K562 (cell line): ENCODE measurements around the gene PCSK6. TPM values are rescaled to one million over a fixed set of nuclear protein-coding genes. Genes with fewer than 3 reads are reported as not detected.

Experiments
- E2F5 ChIP-seq: sonication (generic); formaldehyde crosslinking; IDR thresholded peaks from 2 replicates; pipeline ENCODE4 v1.8.0; 2022; ENCODE audit warnings: mild to moderate bottlenecking, missing genetic modification reagents
- EP300 ChIP-seq: IDR thresholded peaks from 2 replicates; pipeline ENCODE4 v1.6.1; 2012; ENCODE audit warnings: low read length, improper control_type of control experiment
- MITF ChIP-seq: IDR thresholded peaks from 2 replicates; pipeline ENCODE4 v1.6.1; 2014; ENCODE audit warnings: antibody characterized with exemption
- NELFE ChIP-seq: IDR thresholded peaks from 2 replicates; pipeline ENCODE4 v1.6.1; 2011; ENCODE audit warnings: mild to moderate bottlenecking; ENCODE audit not compliant: insufficient read depth, insufficient read length
- RUNX1 ChIP-seq: sonication (generic); IDR thresholded peaks from 2 replicates; pipeline ENCODE4 v1.6.1; 2016; ENCODE audit warnings: antibody characterized with exemption, low read depth
- SMAD1 ChIP-seq: fragments of 150-350 bp; IDR thresholded peaks from 2 replicates; pipeline ENCODE4 v1.6.1; 2014; ENCODE audit warnings: low read length, low read depth; ENCODE audit not compliant: partially characterized antibody
- TCFL5 ChIP-seq: fragments of 250-450 bp; sonication (Bioruptor Pico); conservative IDR thresholded peaks from 2 replicates; pipeline ENCODE4 v1.6.1; 2021; ENCODE audit warnings: mild to moderate bottlenecking, moderate library complexity, matching md5 sums
- TFE3 ChIP-seq: fragments of 450-650 bp; formaldehyde crosslinking; IDR thresholded peaks from 2 replicates; pipeline ENCODE4 v1.4.0; 2020; ENCODE audit warnings: mild to moderate bottlenecking, mixed read lengths
- ZNF277 ChIP-seq: fragments of 250-450 bp; sonication (Bioruptor Pico); IDR thresholded peaks from 2 replicates; pipeline ENCODE4 v1.8.0; 2022; ENCODE audit warnings: inconsistent platforms, mild to moderate bottlenecking, moderate library complexity, borderline replicate concordance
- ZNF280B ChIP-seq: fragments of 250-450 bp; sonication (Bioruptor Pico); IDR thresholded peaks from 2 replicates; pipeline ENCODE4 v1.5.1; 2021; ENCODE audit warnings: mild to moderate bottlenecking
- ZNF395 ChIP-seq: fragments of 200-800 bp; sonication (Bioruptor generic); IDR thresholded peaks from 2 replicates; pipeline ENCODE4 v1.6.1; 2017; ENCODE audit warnings: missing genetic modification characterization, missing compliant biosample characterization
- ZNF398 ChIP-seq: fragments of 250-450 bp; sonication (Bioruptor Pico); IDR thresholded peaks from 2 replicates; pipeline ENCODE4 v1.8.0; 2021; ENCODE audit warnings: moderate library complexity, mild to moderate bottlenecking, inconsistent platforms
- ZNF76 ChIP-seq: fragments of 250-450 bp; sonication (Bioruptor Pico); IDR thresholded peaks from 2 replicates; pipeline ENCODE4 v1.4.0; 2020; ENCODE audit warnings: mild to moderate bottlenecking, moderate library complexity, borderline replicate concordance
- ZNF780A ChIP-seq: fragments of 250-450 bp; sonication (Bioruptor Pico); IDR thresholded peaks from 2 replicates; pipeline ENCODE4 v1.5.0; 2021; ENCODE audit warnings: mild to moderate bottlenecking
- polyA plus RNA-seq, 8 experiments: library from polyadenylated mRNA; depleted of rRNA in 4 of 8; stranded (reverse) in 5 of 8; unstranded in 3 of 8; fragments of >200 nt; fragmentation: Nextera tagmentation in 2 of 8; fragmentation: Illumina TruSeq in 1 of 8; extraction: Ambion mirVana in 2 of 8; extraction: Trizol in 1 of 8; gene quantifications; 2 replicates each; pipeline versions ENCODE4 v1.2.1 to v1.2.3, GENCODE V29; 2011 to 2014; ENCODE audit warnings: inconsistent platforms in 1 of 8, missing spikeins in 1 of 8
- total RNA-seq, 7 experiments: library from RNA; depleted of rRNA in 6 of 7; stranded (reverse); fragments of >200 nt in 6 of 7; fragmentation: Illumina TruSeq in 2 of 7; extraction: Trizol in 2 of 7; gene quantifications; 2 replicates each; pipeline versions ENCODE4 v1.2.1 to v1.2.3, GENCODE V29; 2011 to 2021; ENCODE audit warnings: low replicate concordance in 1 of 7

The PCSK6 gene
- total and polyA plus RNA-seq, 9 of the 15 experiments (the other 6 are each of a cell fraction or from before 2014, with no cell fraction given), result 2.2 to 32.6 (median 14.5) TPM

- TF ChIP-seq ZNF277, result no peak
- TF ChIP-seq EP300, result no peak
- no peak for TF ChIP-seq ZNF395 (CRISPR knock-in tag)
- no peak for TF ChIP-seq ZNF780A (CRISPR knock-in tag)
- TF ChIP-seq NELFE, result no peak
- TF ChIP-seq TFE3 (CRISPR knock-in tag), result no peak
- TF ChIP-seq E2F5 (CRISPR knock-in tag), result no peak
- TF ChIP-seq ZNF398 (CRISPR knock-in tag), result no peak
- no peak for TF ChIP-seq ZNF280B (CRISPR knock-in tag)
- no peak for TF ChIP-seq TCFL5 (CRISPR knock-in tag)
- no peak for TF ChIP-seq ZNF76 (CRISPR knock-in tag)
- TF ChIP-seq SMAD1, result no peak
- 0 out of 2 replicates have a peak, but pooled peaks have one; percentile 21 for TF ChIP-seq RUNX1
- TF ChIP-seq MITF, result no peak
Observed at GRCh38 chr15:101277038-101277822, 212.3 kb downstream of the PCSK6 start, which contains the start of gene SELENOS (continued).
